ENCODE results near the gene NEK5.
A peak's percentile ranks its signal among the peaks of the same experiment; 100 is the strongest.
"Not testable (repeated sequence)": the region's sequence is repeated elsewhere in the genome, so short reads cannot be mapped to it uniquely, and the experiment has no call there.

NEK5 gene

GRCh38 chr13:52067237-52067636 is 61.6 kb downstream of the NEK5 start:
- DNase-seq, result no peak

- DNase-seq, result no peak
Observed at GRCh38 chr13:52061587-52061986, 67.3 kb downstream of the NEK5 start.

- DNase-seq, result not testable (repeated sequence)
Observed at GRCh38 chr13:52061064-52061463, 67.8 kb downstream of the NEK5 start.

GRCh38 chr13:52053460-52053859 is 75.4 kb downstream of the NEK5 start:
- DNase-seq, result no peak

GRCh38 chr13:52051400-52051799 is 77.5 kb downstream of the NEK5 start:
- no peak for DNase-seq

- no peak for DNase-seq
Observed at GRCh38 chr13:52048516-52048915, 80.4 kb downstream of the NEK5 start.

GRCh38 chr13:52047463-52047862 is 81.4 kb downstream of the NEK5 start:
- DNase-seq, result no peak

GRCh38 chr13:52043675-52044074 is 85.2 kb downstream of the NEK5 start:
- no peak for DNase-seq

- no peak for DNase-seq
Observed at GRCh38 chr13:52036037-52036436, 92.8 kb downstream of the NEK5 start.

GRCh38 chr13:52034616-52035226 is 94.2 kb downstream of the NEK5 start:
- no peak for DNase-seq

- no peak for DNase-seq
Observed at GRCh38 chr13:52033039-52033438, 95.8 kb downstream of the NEK5 start.

- DNase-seq, result not testable (repeated sequence)
Observed at GRCh38 chr13:52030401-52030800, 98.5 kb downstream of the NEK5 start.

- DNase-seq, result no peak
Observed at GRCh38 chr13:52029569-52029968, 99.3 kb downstream of the NEK5 start.

GRCh38 chr13:52027832-52028231 is 101.0 kb downstream of the NEK5 start:
- DNase-seq, result no peak

- no peak for DNase-seq
Observed at GRCh38 chr13:52026246-52026626, 102.6 kb downstream of the NEK5 start.

- no peak for DNase-seq
Observed at GRCh38 chr13:52025475-52026245, 103.2 kb downstream of the NEK5 start.

GRCh38 chr13:52024481-52024880 is 104.4 kb downstream of the NEK5 start, which contains the start of gene UTP14C:
Gene UTP14C, plus strand, starts transcription at chr13:52024691. Its CDS starts 4,114 bp downstream, at chr13:52028805.
- DNase-seq, result no peak

GRCh38 chr13:52022356-52022755 is 106.5 kb downstream of the NEK5 start:
- no peak for DNase-seq

GRCh38 chr13:52020191-52020590 is 108.7 kb downstream of the NEK5 start:
- no peak for DNase-seq

GRCh38 chr13:52016296-52016695 is 112.6 kb downstream of the NEK5 start:
- no peak for DNase-seq

- DNase-seq, result no peak
Observed at GRCh38 chr13:52012512-52012836, 116.4 kb downstream of the NEK5 start.

GRCh38 chr13:52011632-52012511 is 117.0 kb downstream of the NEK5 start, which contains the start of gene ALG11:
Gene ALG11, plus strand, starts transcription at chr13:52012398. Its CDS starts 21 bp downstream, at chr13:52012419.
- peak; percentile 92 to 93 for DNase-seq

- DNase-seq, result no peak
Observed at GRCh38 chr13:52010890-52011631, 117.8 kb downstream of the NEK5 start, which contains the start of gene ATP7B. Gene ATP7B, minus strand, starts transcription at chr13:52011450. Its CDS starts 113 bp downstream, at chr13:52011337.
